ENCODE measurements around the gene MICOS13.
A peak's percentile ranks its signal among the peaks of the same experiment; 100 is the strongest.

Gene MICOS13

DNA sequence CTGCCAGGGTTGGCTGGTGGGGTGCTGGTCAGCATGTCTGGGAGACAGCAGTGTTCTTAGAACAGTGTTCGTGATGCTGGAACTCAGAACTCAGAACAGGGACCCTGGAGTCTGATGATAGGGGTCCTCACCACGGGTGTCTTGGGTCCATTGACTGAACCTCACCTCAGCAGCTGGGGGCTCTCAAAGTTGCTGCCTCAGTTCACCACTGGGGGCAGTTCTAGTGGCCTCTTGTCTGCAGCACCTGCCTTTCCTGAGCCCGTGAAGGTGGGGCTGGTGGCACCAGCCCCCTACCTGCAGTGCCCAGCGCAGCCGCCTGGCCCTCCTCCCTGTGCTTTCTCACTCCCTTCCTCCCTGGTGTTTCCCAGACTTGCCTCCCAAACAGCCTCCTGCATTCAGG, 29.0 kb downstream of the MICOS13 start (continued):
- TF ChIP-seq ZNF513 (tag by site-specific recombination; IDR thresholded peaks at IDR 0.05) (no peak), ZNF19 (tag by site-specific recombination; IDR thresholded peaks at IDR 0.05; ENCODE audit: low read depth) (no peak)

DNA sequence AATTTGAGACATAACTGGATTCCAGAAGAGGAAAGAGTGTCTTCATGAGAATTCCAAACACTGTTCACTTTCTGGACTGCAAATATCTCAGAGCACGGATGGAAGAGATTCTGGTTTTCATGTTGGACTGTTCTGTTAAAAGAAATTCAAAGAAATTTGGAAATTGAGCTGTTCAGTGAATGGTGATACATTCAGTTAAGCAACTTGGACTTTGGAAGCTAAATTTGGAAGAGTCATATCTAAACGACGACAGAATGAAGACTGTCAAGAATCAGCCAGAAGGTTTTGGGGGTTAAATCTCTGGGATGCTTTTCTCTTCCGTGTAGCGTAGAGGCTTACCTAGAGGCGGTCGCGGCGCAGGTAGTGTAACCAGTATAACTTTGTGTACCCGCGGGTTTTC, 31.9 kb downstream of the MICOS13 start:
- ChIA-PET POLR2A (no interaction called here), CTCF (interaction anchor here (0.6 to 0.7 kb wide), 2 partner anchors 41 to 132 kb away, joined by 3 to 4 read pairs; no protein-coding TSS in a partner anchor)
- TF ChIP-seq PRDM10 (tag by site-specific recombination; IDR thresholded peaks at IDR 0.05): no peak
- Histone ChIP-seq H3K9me3 (ENCODE audit: control insufficient read depth, insufficient read depth, low read depth, low read length) (no peaks in the 10 kb centered on the region), H3K4me1 (ENCODE audit: control insufficient read depth, insufficient read depth, low read length) (no peaks in the 10 kb centered on the region), H3K36me3 (ENCODE audit: control insufficient read depth in 2 of 2, insufficient read depth in 1 of 2, low read length in 2 of 2) (peaks cover 41 to 94% of the 10 kb centered on the region in 2 experiments), H3K27ac (ENCODE audit: extremely low read depth, low read depth, low read length) (no peak overlapping the region), H3K4me3 (ENCODE audit: low read depth, low read length) (no peak overlapping the region)

GRCh38 chr19:5646703-5647102, 33.6 kb downstream of the MICOS13 start:
- no peak overlapping the region for H3K4me3 ChIP-seq (ENCODE audit: low read depth, low read length)
- no peak overlapping the region for H3K27ac ChIP-seq (ENCODE audit: extremely low read depth, low read depth, low read length)
- no peaks in the 10 kb centered on the region for H3K4me1 ChIP-seq (ENCODE audit: control insufficient read depth, insufficient read depth, low read length)
- ChIA-PET CTCF (no interaction called here), POLR2A (no interaction called here)
- H3K9me3 ChIP-seq (ENCODE audit: control insufficient read depth, insufficient read depth, low read depth, low read length): no peaks in the 10 kb centered on the region
- TF ChIP-seq ZNF280C (tag by site-specific recombination; IDR thresholded peaks at IDR 0.05): no peak
- peak; percentile 58; the same call in 1 of the 2 replicates for TF ChIP-seq ZNF768 (tag by site-specific recombination; IDR thresholded peaks at IDR 0.05)
- TF ChIP-seq ZNF555 (tag by site-specific recombination; conservative IDR thresholded peaks at IDR 0.05): no peak
- TF ChIP-seq, protein P1, sequence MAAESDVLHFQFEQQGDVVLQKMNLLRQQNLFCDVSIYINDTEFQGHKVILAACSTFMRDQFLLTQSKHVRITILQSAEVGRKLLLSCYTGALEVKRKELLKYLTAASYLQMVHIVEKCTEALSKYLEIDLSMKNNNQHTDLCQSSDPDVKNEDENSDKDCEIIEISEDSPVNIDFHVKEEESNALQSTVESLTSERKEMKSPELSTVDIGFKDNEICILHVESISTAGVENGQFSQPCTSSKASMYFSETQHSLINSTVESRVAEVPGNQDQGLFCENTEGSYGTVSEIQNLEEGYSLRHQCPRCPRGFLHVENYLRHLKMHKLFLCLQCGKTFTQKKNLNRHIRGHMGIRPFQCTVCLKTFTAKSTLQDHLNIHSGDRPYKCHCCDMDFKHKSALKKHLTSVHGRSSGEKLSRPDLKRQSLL (tag by site-specific recombination; IDR thresholded peaks at IDR 0.05): no peak
- no peak for TF ChIP-seq SP2 (tag by site-specific recombination; IDR thresholded peaks at IDR 0.05)
- TF ChIP-seq MYNN (tag by site-specific recombination; IDR thresholded peaks at IDR 0.05; ENCODE audit: borderline replicate concordance): no peak
- TF ChIP-seq ZNF174 (tag by site-specific recombination; IDR thresholded peaks at IDR 0.05): no peak
- TF ChIP-seq ZNF596 (tag by site-specific recombination; IDR thresholded peaks at IDR 0.05): no peak
- H3K36me3 ChIP-seq (ENCODE audit: control insufficient read depth in 2 of 2, insufficient read depth in 1 of 2, low read length in 2 of 2): peaks cover 36 to 94% of the 10 kb centered on the region in 2 experiments

Data from HEK293 (cell line).